NB4 (cell line): ENCODE data around the gene TCF4.

Experiments used
- CTCF ChIP-seq: IDR thresholded peaks from one replicate; pipeline ENCODE4 v1.5.1; 2012; ENCODE audit warnings: low read depth, low read length
- MAX ChIP-seq: IDR thresholded peaks from 2 replicates; pipeline ENCODE4 v1.6.1; 2011; ENCODE audit warnings: low read depth, low read length
- POLR2A ChIP-seq: IDR thresholded peaks from 2 replicates; pipeline ENCODE4 v1.6.1; 2011; ENCODE audit warnings: mild to moderate bottlenecking; ENCODE audit not compliant: insufficient read length; ENCODE audit errors: extremely low read depth

GRCh38 chr18:55234366-55235093 is 353.5 kb downstream of the TCF4 start:
- TF ChIP-seq CTCF: peak; percentile 71
- peak; percentile 24; the same call in 1 of the 2 replicates for TF ChIP-seq MAX
- no peak for TF ChIP-seq POLR2A
